HL-60 (cell line): ENCODE measurements around the gene ANXA1.

ENCODE experiments used
- DNase-seq, 2 experiments: peaks; one replicate each; pipeline ENCODE4 v3.0.0-alpha.2; 2010 to 2020; ENCODE audit warnings: low read depth in 1 of 2, low spot score in 1 of 2
- H3K27ac ChIP-seq: fragments of 250-450 bp; sonication (Bioruptor Pico); replicated peaks from 2 replicates; pipeline ENCODE4 v1.5.1; 2020; ENCODE audit warnings: mild to moderate bottlenecking, moderate library complexity
- H3K27me3 ChIP-seq: fragments of 250-450 bp; sonication (Bioruptor Pico); 2 replicates; pipeline ENCODE4 v1.5.1; 2021; ENCODE audit warnings: mild to moderate bottlenecking, moderate library complexity; ENCODE audit not compliant: insufficient read depth, poor library complexity, severe bottlenecking
- H3K4me3 ChIP-seq: replicated peaks from 2 replicates; pipeline ENCODE4 v1.5.1; 2011; ENCODE audit warnings: mild to moderate bottlenecking, control low read depth, low read length; ENCODE audit not compliant: insufficient read depth
- GABPA ChIP-seq: IDR thresholded peaks from 2 replicates; pipeline ENCODE4 v1.6.1; 2012; ENCODE audit warnings: low read depth
- POLR2AphosphoS5 ChIP-seq: IDR thresholded peaks from 2 replicates; pipeline ENCODE4 v1.6.1; 2012; ENCODE audit warnings: low read depth
- SPI1 ChIP-seq: IDR thresholded peaks from 2 replicates; pipeline ENCODE4 v1.6.1; 2012; ENCODE audit warnings: low read depth, mild to moderate bottlenecking, borderline replicate concordance
- TF ChIP-seq, protein P1 (sequence below): IDR thresholded peaks from one replicate; pipeline ENCODE4 v1.5.1; 2011; ENCODE audit warnings: low read length, control low read depth, inconsistent platforms; ENCODE audit not compliant: insufficient read depth
- TF ChIP-seq, protein P2 (sequence below): IDR thresholded peaks from 2 replicates; pipeline ENCODE4 v1.6.1; 2012; ENCODE audit warnings: low read depth; ENCODE audit not compliant: insufficient replicate concordance

The ANXA1 gene

DNA sequence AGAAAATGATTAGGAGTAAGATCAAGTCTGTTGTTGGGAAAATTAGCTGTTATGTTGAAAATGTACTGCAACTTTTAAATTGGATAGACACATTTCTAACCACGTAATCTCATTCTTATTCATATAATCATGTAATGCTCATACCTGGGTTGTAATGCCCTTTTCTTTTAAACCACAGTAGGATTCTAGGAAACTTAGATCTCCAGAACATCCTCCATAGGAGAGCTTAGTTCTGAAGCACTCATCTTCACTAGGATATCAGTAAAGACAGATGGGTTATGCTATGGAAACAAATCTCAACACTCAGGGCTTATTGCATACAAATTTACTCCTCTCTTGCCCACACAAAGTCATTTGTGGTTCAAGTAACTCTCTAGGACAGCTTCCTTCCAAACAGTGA, 34.8 kb upstream of the ANXA1 start:
- no peak overlapping the region for H3K27ac ChIP-seq
- DNase-seq = no peak
- H3K27me3 ChIP-seq = no peaks in the 10 kb centered on the region
- no peak overlapping the region for H3K4me3 ChIP-seq
- no peak for TF ChIP-seq GABPA
- no peak for TF ChIP-seq SPI1

DNA sequence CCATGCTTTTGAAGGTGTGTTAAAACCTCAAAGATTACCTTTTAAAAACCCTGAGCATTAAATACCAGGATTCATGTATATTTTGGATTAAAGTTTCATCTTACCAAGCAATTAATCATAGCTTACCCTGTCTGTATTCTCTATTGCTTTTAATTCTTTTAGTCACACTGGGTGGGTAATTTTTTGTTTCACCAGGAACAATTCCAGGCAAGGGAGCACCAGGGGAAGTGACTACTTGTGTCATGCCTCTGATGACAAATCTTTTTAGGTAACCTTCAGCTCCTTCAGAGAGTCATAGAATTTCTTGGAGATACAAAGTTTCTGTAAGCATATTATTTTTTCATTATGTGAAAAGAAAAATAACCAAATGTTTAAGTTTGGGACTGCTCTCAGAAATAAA, 33.4 kb upstream of the ANXA1 start:
- DNase-seq = no peak
- H3K4me3 ChIP-seq = no peak overlapping the region
- TF ChIP-seq, protein P1, sequence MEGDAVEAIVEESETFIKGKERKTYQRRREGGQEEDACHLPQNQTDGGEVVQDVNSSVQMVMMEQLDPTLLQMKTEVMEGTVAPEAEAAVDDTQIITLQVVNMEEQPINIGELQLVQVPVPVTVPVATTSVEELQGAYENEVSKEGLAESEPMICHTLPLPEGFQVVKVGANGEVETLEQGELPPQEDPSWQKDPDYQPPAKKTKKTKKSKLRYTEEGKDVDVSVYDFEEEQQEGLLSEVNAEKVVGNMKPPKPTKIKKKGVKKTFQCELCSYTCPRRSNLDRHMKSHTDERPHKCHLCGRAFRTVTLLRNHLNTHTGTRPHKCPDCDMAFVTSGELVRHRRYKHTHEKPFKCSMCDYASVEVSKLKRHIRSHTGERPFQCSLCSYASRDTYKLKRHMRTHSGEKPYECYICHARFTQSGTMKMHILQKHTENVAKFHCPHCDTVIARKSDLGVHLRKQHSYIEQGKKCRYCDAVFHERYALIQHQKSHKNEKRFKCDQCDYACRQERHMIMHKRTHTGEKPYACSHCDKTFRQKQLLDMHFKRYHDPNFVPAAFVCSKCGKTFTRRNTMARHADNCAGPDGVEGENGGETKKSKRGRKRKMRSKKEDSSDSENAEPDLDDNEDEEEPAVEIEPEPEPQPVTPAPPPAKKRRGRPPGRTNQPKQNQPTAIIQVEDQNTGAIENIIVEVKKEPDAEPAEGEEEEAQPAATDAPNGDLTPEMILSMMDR = no peak
- no peak for TF ChIP-seq GABPA
- TF ChIP-seq POLR2AphosphoS5 = no peak
- no peak for TF ChIP-seq SPI1
- TF ChIP-seq, protein P2, sequence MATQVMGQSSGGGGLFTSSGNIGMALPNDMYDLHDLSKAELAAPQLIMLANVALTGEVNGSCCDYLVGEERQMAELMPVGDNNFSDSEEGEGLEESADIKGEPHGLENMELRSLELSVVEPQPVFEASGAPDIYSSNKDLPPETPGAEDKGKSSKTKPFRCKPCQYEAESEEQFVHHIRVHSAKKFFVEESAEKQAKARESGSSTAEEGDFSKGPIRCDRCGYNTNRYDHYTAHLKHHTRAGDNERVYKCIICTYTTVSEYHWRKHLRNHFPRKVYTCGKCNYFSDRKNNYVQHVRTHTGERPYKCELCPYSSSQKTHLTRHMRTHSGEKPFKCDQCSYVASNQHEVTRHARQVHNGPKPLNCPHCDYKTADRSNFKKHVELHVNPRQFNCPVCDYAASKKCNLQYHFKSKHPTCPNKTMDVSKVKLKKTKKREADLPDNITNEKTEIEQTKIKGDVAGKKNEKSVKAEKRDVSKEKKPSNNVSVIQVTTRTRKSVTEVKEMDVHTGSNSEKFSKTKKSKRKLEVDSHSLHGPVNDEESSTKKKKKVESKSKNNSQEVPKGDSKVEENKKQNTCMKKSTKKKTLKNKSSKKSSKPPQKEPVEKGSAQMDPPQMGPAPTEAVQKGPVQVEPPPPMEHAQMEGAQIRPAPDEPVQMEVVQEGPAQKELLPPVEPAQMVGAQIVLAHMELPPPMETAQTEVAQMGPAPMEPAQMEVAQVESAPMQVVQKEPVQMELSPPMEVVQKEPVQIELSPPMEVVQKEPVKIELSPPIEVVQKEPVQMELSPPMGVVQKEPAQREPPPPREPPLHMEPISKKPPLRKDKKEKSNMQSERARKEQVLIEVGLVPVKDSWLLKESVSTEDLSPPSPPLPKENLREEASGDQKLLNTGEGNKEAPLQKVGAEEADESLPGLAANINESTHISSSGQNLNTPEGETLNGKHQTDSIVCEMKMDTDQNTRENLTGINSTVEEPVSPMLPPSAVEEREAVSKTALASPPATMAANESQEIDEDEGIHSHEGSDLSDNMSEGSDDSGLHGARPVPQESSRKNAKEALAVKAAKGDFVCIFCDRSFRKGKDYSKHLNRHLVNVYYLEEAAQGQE = no peak
- no peaks in the 10 kb centered on the region for H3K27me3 ChIP-seq
- H3K27ac ChIP-seq = no peak overlapping the region

DNA sequence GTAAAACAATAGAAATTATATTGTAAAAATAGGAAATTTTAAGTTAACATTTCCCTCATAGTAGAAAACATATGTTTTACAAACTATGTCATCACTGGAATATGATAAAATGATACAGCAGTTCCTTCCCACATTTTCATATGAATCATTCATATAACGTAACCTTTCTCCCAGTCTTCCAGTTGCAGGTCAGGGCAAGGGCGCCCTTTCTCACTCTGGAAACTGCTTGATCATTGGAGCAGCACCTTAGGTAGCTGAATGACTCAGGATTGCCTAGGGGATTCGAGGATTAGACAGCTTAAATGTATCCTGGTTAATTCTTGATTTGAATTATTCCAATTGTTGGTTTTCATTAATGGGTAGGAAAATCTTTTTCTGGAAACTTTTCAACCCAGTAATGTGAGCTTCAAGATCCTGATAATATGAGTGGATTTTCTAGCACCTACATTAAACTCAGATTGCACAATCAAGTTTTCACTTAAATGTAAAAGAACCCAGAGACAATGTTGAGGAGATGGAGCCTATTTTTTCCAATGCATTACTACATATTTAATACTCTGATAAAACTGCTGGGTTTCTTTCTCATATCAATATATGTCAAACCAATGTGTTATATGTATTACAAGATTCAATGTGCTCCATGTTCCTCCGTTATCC, 32.6 kb upstream of the ANXA1 start:
- TF ChIP-seq SPI1 = no peak
- TF ChIP-seq POLR2AphosphoS5 = no peak
- no peak for TF ChIP-seq GABPA
- TF ChIP-seq, protein P1 = no peak
- TF ChIP-seq, protein P2 = no peak
- no peak overlapping the region for H3K4me3 ChIP-seq

GRCh38 chr9:73121375-73121935, 30.2 kb upstream of the ANXA1 start:
- no peak overlapping the region for H3K4me3 ChIP-seq
- no peak for DNase-seq
- H3K27ac ChIP-seq = no peak overlapping the region
- no peaks in the 10 kb centered on the region for H3K27me3 ChIP-seq
- TF ChIP-seq POLR2AphosphoS5 (no peak), SPI1 (no peak), GABPA (no peak)
- TF ChIP-seq, protein P1 = no peak
- TF ChIP-seq, protein P2 = no peak

More for the DNA sequence above, 32.6 kb upstream of the ANXA1 start:
- Histone ChIP-seq H3K27ac (no peak overlapping the region), H3K27me3 (no peaks in the 10 kb centered on the region)
- DNase-seq = no peak
